Adrenal gland (tissue), 5 donors: Measurements from ENCODE around the gene ADNP2.

ENCODE experiments used
- CTCF ChIP-seq, 6 experiments: fragments of 450-650 bp in 4 of 6; fragments of 200-600 bp in 2 of 6; sonication (generic) in 1 of 6; IDR thresholded peaks; 1 replicate in 5 of 6; 2 replicates in 1 of 6; pipeline versions ENCODE4 v1.5.1 to v1.8.0; 2016 to 2021; ENCODE audit warnings: antibody characterized with exemption in 6 of 6, mild to moderate bottlenecking in 2 of 6, moderate library complexity in 1 of 6
- POLR2A ChIP-seq, 2 donors: fragments of 450-650 bp; IDR thresholded peaks; one replicate each; pipeline ENCODE4 v1.6.1; 2017; ENCODE audit warnings: antibody characterized with exemption in 2 of 2, mild to moderate bottlenecking in 2 of 2, moderate library complexity in 1 of 2
- donor health status: DM: no; HTN: no; CAD: no.

- TF ChIP-seq CTCF (IDR thresholded peaks at IDR 0.05), result no peak
- TF ChIP-seq POLR2A (IDR thresholded peaks at IDR 0.05), result no peak
Measured at GRCh38 chr18:80097201-80097600, 11.9 kb upstream of the ADNP2 start.
